ENCODE data around the gene NECTIN3.

NECTIN3 gene

GRCh38 chr3:111032677-111033076, 38.9 kb upstream of the NECTIN3 start:
- Histone ChIP-seq H3K36me3 (replicated peaks; ENCODE audit: insufficient read depth, low read length) (no peaks in the 10 kb centered on the region), H3K27me3 (replicated peaks; ENCODE audit: insufficient read depth, low read length) (no peaks in the 10 kb centered on the region), H3K4me1 (ENCODE audit: low read length) (peaks cover 19% of the 10 kb centered on the region; the same call in 1 of the 2 replicates), H2AFZ (ENCODE audit: low read length) (no peak overlapping the region), H4K20me1 (ENCODE audit: insufficient read depth, low read length) (no peaks in the 10 kb centered on the region), H3K4me2 (ENCODE audit: low read depth, low read length) (no peak overlapping the region), H3K79me2 (ENCODE audit: low read length) (no peaks in the 10 kb centered on the region), H3K27ac (ENCODE audit: low read length) (no peak overlapping the region), H3K9ac (ENCODE audit: low read length) (no peak overlapping the region), H3K9me3 (replicated peaks; ENCODE audit: insufficient read depth, low read length) (0 out of 2 replicates have a peak, but pooled peaks cover 4% of the 10 kb centered on the region), H3F3A (ENCODE audit: insufficient read depth, low read length) (no peaks in the 10 kb centered on the region), H3K9me2 (replicated peaks; ENCODE audit: insufficient read depth, low read length) (no peaks in the 10 kb centered on the region), H3K4me3 (ENCODE audit: low read length) (no peak overlapping the region)
- no peak for DNase-seq
- TF ChIP-seq EZH2 (optimal IDR thresholded peaks at IDR 0.05; ENCODE audit: low read depth, low read length) = no peak
- no peak for TF ChIP-seq EZH2phosphoT487 (IDR thresholded peaks at IDR 0.05; ENCODE audit: low read length)
- TF ChIP-seq CTCF (IDR thresholded peaks at IDR 0.05; ENCODE audit: low read length) = no peak

- H3K9me2 ChIP-seq (replicated peaks; ENCODE audit: insufficient read depth, low read length) = no peaks in the 10 kb centered on the region
- no peak overlapping the region for H2AFZ ChIP-seq (ENCODE audit: low read length)
- peaks cover 19% of the 10 kb centered on the region; the same call in 1 of the 2 replicates for H3K4me1 ChIP-seq (ENCODE audit: low read length)
- no peak for DNase-seq
- no peaks in the 10 kb centered on the region for H3K79me2 ChIP-seq (ENCODE audit: low read length)
- H3K9me3 ChIP-seq (replicated peaks; ENCODE audit: insufficient read depth, low read length) = 0 out of 2 replicates have a peak, but pooled peaks cover 4% of the 10 kb centered on the region
- no peak for TF ChIP-seq EZH2phosphoT487 (IDR thresholded peaks at IDR 0.05; ENCODE audit: low read length)
- TF ChIP-seq CTCF (IDR thresholded peaks at IDR 0.05; ENCODE audit: low read length) = no peak
- TF ChIP-seq EZH2 (optimal IDR thresholded peaks at IDR 0.05; ENCODE audit: low read depth, low read length) = no peak
- H3F3A ChIP-seq (ENCODE audit: insufficient read depth, low read length) = no peaks in the 10 kb centered on the region
- no peak overlapping the region for H3K4me3 ChIP-seq (ENCODE audit: low read length)
- no peaks in the 10 kb centered on the region for H4K20me1 ChIP-seq (ENCODE audit: insufficient read depth, low read length)
- no peak overlapping the region for H3K4me2 ChIP-seq (ENCODE audit: low read depth, low read length)
- H3K36me3 ChIP-seq (replicated peaks; ENCODE audit: insufficient read depth, low read length) = no peaks in the 10 kb centered on the region
- H3K27ac ChIP-seq (ENCODE audit: low read length) = no peak overlapping the region
- H3K9ac ChIP-seq (ENCODE audit: low read length) = no peak overlapping the region
- H3K27me3 ChIP-seq (replicated peaks; ENCODE audit: insufficient read depth, low read length) = no peaks in the 10 kb centered on the region
Observed at GRCh38 chr3:111033470-111034050, 38.1 kb upstream of the NECTIN3 start.

DNA sequence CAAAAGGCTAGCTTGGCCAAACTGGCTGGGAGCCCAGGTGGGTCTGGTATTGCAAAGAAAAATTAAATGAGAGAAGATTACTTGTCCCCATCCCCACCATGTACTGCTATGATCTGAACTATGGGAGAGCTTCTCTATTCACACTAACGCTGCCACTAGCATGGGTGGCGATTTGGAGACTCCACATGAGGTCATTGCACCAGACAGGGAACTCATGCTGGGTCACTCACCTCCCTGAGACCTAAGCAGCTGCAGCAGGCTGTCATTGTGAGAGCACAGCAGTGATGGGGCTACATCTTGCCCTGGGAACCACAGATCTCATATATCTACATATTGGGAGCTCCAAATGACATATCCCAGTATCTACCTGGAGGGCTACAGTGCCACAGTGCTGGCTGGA, 36.3 kb upstream of the NECTIN3 start:
- H3K27ac ChIP-seq (ENCODE audit: low read length) = no peak overlapping the region
- no peaks in the 10 kb centered on the region for H3K36me3 ChIP-seq (replicated peaks; ENCODE audit: insufficient read depth, low read length)
- 0 out of 2 replicates have a peak, but pooled peaks cover 4% of the 10 kb centered on the region for H3K9me3 ChIP-seq (replicated peaks; ENCODE audit: insufficient read depth, low read length)
- H3K9ac ChIP-seq (ENCODE audit: low read length) = no peak overlapping the region
- no peak overlapping the region for H2AFZ ChIP-seq (ENCODE audit: low read length)
- no peak overlapping the region for H3K4me3 ChIP-seq (ENCODE audit: low read length)
- no peaks in the 10 kb centered on the region for H3K27me3 ChIP-seq (replicated peaks; ENCODE audit: insufficient read depth, low read length)
- H3K9me2 ChIP-seq (replicated peaks; ENCODE audit: insufficient read depth, low read length) = no peaks in the 10 kb centered on the region
- H3F3A ChIP-seq (ENCODE audit: insufficient read depth, low read length) = no peaks in the 10 kb centered on the region
- H3K4me1 ChIP-seq (ENCODE audit: low read length) = peaks cover 14% of the 10 kb centered on the region; the same call in 1 of the 2 replicates
- H3K79me2 ChIP-seq (ENCODE audit: low read length) = no peaks in the 10 kb centered on the region
- no peak overlapping the region for H3K4me2 ChIP-seq (ENCODE audit: low read depth, low read length)
- no peaks in the 10 kb centered on the region for H4K20me1 ChIP-seq (ENCODE audit: insufficient read depth, low read length)
- TF ChIP-seq CTCF (IDR thresholded peaks at IDR 0.05; ENCODE audit: low read length) = no peak
- TF ChIP-seq EZH2phosphoT487 (IDR thresholded peaks at IDR 0.05; ENCODE audit: low read length) = no peak
- no peak for TF ChIP-seq EZH2 (optimal IDR thresholded peaks at IDR 0.05; ENCODE audit: low read depth, low read length)
- no peak for DNase-seq

Measured in MM.1S (cell line).